Left lobe of liver (tissue), 2 donors: Measurements from ENCODE around the gene RNF128. TPM values are rescaled to one million over a fixed set of nuclear protein-coding genes. Genes with fewer than 3 reads are reported as not detected.
A peak's percentile ranks its signal among the peaks of the same experiment; 100 is the strongest.
"Not testable (repeated sequence)": the region's sequence is repeated elsewhere in the genome, so short reads cannot be mapped to it uniquely, and the experiment has no call there.

Experiments
- ATAC-seq: fragments of 200-7000 bp; cut with Tn5 transposase; one replicate; pipeline ENCODE4 v1.9.1; 2020; ENCODE audit warnings: mild to moderate bottlenecking, moderate library complexity
- DNase-seq: peaks from one replicate; pipeline ENCODE4 v3.0.0-alpha.2; 2020; ENCODE audit warnings: low spot score
- total RNA-seq: library from RNA; stranded (reverse); gene quantifications from one replicate; pipeline ENCODE4 v1.2.1, GENCODE V29; 2021
- donor health status: DM: no; HTN: no; CAD: no; lungs with moderate emphysema.
- donor health status: DM: no; HTN: yes; CAD: no.

Gene RNF128
- total RNA-seq, 1 donor from 2014 or later: 39.3 TPM

- no peak for ATAC-seq
- DNase-seq: no peak
These were observed 16.3 kb downstream of the RNF128 start for GRCh38 chrX:106742805-106743204.

DNA sequence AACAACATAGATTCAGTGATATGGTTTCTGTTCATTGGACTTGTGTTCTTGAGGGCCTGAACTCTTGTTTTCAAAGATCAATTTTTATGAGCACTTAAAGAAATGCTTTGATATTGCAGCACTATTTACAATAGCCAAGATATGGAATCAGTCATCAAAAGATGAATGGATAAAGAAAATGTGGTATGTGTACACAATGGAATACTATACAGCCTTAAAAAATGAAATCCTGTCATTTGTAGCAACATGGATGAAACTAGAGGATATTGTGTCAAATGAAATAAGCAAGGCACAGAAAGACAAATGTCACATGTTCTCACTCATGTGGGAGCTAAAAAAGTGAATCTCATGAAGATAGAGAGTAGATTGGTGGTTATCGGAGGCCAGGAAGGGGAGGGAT, 21.9 kb downstream of the RNF128 start:
- no peak for ATAC-seq
- DNase-seq: no peak

DNA sequence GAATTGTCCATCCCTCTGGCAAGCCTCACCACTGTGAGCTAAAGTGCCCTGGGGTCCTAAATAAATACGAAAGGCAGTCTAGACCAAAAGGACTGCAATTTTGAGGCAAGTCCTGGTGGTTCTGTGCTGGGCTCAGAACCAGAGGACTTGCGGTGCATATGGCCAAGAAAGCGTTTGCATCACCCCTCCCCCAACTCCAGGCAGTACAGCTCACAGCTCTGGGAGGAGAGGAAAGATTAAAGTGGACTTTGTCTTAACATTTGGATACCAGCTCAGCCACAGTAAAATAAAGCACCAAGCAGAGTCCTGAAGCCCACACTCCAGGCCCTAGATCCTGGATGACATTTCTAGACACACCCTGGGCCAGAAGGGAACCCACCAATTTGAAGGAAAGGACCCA, 24.9 kb downstream of the RNF128 start:
- DNase-seq: no peak
- ATAC-seq: peak; percentile 71

GRCh38 chrX:106752101-106752678, 25.7 kb downstream of the RNF128 start:
- ATAC-seq (peak; percentile 54), DNase-seq (no peak)

GRCh38 chrX:106769288-106769687, 42.8 kb downstream of the RNF128 start:
- not testable (repeated sequence) for DNase-seq, ATAC-seq

- no peak for ATAC-seq
- DNase-seq: no peak
These were observed 48.5 kb downstream of the RNF128 start for GRCh38 chrX:106774981-106775380.

- DNase-seq (no peak), ATAC-seq (peak; percentile 16)
These were observed 53.8 kb downstream of the RNF128 start for GRCh38 chrX:106780264-106780663.

DNA sequence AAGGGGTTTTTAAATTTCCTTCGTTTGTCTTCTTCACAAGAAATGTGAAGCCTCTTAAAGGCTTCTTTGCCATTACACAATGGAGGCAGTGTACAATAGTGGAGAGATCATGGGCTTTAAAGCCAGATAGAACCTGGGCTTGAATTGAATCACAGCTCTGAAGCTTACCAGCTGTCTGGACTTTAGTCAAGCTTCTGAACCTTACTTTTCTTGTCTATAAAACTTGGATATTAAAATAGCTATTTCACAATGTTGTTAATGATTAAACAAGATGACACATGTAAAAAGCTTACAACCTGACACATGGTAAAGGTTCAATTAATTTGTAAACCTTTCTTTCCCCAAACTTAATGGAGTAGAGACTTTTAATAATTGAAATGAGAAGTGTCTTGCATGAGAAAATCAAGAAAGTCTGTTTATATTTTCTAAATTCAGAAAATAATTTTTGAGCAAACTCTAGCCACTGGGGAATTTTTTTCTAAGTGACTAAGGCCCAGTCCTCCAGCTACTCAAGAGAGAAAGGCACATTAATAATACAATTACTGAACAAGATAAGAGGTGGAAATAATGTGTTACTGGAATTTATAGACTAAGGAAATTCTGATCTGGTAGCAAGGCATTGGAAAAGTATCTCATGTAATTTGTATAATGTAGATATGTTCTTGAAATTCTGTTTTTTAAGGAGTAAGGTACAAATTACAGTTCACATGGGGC, 54.3 kb downstream of the RNF128 start:
- ATAC-seq (peak; percentile 94), DNase-seq (no peak)

DNA sequence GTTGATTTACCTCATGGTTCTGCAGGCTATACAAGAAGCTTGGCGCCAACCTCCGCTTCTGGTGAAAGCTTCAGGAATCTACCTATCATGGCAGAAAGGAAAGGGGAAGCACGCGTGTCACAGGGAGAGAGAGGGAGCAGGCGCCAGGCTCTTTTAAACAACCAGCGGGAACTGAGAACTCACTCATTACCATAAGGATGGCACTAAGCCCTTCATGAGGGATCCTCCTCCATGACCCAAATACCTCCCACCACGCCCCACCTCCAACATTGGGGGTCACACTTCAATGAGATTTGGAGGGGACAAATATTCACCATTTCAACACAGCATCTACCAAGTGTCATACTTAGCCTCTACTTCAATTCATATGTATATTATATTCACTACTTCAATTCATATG, 57.2 kb downstream of the RNF128 start:
- DNase-seq (no peak), ATAC-seq (no peak)

GRCh38 chrX:106791495-106791894, 65.0 kb downstream of the RNF128 start:
- DNase-seq: no peak
- ATAC-seq: no peak

DNA sequence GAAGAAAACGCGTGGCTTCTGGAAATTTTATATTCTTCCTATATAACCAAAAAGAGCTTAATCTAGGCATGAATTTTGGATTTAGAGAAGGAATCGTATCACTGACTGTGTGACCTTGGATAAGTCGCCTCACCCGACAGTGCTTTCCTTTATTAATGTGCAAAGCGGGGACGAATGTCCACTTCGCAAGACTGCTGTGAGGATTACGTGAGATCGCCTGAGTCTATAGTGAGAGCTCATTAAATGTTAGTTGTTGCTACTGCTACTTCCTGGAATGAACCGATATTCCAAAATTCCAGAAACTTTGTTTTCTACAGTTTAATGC, 75.5 kb downstream of the RNF128 start:
- ATAC-seq: peak; percentile 48
- no peak for DNase-seq

DNA sequence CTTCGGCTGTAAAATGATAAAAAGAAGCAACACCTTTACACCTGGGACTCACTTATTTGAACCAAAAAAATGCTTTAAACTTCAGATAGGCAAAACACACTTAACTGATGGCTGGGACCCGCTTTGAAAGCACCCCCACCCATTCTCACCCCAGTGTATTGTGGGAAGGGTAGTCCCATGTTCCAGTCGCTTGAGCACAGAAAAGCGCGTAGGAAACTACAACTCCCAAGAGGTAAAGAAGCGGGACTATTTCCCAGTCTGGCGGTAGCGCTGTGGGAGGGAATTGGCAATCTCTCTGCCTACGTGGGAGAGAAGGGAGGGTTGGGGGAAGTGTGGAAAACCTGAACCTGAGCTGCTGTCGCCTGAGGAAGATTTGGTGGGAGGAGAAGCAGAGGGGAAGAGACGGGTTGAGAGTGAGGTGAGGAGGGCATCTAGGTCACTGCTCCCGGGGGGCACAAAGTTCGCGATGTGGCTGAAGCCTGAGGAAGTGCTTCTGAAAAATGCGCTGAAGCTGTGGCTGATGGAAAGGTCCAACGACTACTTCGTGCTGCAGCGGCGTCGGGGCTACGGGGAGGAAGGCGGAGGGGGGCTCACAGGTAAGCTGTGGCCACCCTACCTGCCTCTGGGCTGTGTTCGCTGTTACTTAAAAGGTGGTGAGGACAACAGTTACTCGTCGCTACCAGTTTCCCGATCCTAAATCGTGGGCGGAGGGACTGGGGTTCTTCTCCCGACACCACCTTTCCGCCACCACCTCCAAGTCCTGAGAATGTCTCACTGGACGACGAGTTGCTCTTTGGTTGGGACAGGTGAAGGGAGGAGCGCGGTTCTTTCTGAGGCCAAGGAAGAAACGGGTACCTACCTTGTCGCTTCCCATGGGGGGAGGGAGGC, 76.1 kb downstream of the RNF128 start, which contains the start of gene TBC1D8B:
TSS of gene TBC1D8B (plus strand) at position 286 of the 888 bp plus-strand sequence. CDS start at position 467, 181 bp downstream.
- peak; percentile 82 for DNase-seq
- peak; percentile 98 for ATAC-seq

DNA sequence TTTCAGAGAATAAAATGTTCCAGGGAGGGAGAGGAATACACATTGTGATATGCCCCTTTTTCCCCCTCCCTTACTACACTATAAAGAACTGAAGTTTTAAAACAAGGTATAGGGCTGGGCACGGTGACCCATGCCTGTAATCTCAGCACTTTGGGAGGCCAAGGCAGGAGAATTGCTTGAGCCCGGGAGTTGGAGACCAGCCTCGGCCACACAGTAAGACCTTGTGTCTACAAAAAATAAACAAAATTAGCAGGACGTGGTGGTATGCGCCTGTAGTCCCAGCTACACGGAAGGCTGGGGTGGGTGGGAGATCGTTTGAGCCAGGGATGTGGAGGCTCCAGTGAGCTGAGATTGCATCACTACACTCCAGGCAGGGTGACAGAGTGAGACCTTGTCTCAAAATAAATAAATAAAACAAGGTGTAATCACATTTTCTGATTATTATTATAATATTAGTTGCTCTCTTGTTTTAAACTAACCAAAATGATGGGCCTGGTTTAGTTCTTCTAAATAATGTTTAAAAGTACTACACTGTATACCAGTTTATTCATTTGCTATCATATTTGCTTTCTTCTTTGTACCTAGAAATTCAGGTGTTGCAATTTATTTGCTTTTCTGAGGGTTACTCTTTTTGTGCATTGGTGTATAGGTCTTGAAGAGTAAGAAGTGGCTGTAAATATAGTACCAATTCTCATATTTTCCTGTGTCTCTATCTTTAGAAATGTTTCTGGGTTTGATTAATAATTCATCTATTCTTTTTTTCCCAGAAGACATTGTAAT, 84.8 kb downstream of the RNF128 start:
- DNase-seq: no peak
- peak; percentile 37 for ATAC-seq

DNA sequence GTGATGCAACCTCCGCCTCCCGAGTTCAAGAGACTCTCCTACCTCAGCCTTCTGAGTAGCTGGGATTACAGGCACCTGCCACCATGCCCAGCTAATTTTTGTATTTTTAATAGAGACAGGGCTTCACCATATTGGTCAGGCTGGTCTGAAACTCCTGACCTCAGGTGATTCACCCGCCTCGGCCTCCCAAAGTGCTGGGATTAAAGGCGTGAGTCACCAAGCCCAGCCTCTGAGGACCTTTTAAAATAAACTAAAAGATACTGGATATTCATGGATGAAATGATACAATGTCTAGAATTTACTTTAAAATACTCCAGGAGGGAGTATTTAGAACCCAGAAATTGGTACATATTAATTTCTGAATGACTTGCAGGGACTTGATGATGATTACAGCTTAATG, 86.4 kb downstream of the RNF128 start:
- not testable (repeated sequence) for ATAC-seq, DNase-seq

DNA sequence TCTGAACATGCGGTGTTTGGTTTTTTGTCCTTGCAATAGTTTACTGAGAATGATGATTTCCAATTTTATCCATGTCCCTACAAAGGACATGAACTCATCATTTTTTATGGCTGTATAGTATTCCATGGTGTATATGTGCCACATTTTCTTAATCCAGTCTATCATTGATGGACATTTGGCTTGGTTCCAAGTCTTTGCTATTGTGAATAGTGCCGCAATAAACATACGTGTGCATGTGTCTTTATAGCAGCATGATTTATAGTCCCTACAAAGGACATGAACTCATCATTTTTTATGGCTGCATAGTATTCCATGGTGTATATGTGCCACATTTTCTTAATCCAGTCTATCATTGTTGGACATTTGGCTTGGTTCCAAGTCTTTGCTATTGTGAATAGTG, 87.6 kb downstream of the RNF128 start:
- not testable (repeated sequence) for ATAC-seq, DNase-seq

Other genes starting within 250 kb of the RNF128 start
- gene RADX, start 114.7 kb upstream of the RNF128 start, total RNA-seq: 0.60 TPM
- 7.7 TPM for gene TBC1D8B, start 76.0 kb downstream of the RNF128 start, total RNA-seq
- 0.75 TPM for gene RIPPLY1, start 176.6 kb downstream of the RNF128 start, total RNA-seq
- 6.0 TPM for gene CLDN2, start 193.7 kb downstream of the RNF128 start, total RNA-seq